ENCODE measurements around the gene ACSM5.

DNA sequence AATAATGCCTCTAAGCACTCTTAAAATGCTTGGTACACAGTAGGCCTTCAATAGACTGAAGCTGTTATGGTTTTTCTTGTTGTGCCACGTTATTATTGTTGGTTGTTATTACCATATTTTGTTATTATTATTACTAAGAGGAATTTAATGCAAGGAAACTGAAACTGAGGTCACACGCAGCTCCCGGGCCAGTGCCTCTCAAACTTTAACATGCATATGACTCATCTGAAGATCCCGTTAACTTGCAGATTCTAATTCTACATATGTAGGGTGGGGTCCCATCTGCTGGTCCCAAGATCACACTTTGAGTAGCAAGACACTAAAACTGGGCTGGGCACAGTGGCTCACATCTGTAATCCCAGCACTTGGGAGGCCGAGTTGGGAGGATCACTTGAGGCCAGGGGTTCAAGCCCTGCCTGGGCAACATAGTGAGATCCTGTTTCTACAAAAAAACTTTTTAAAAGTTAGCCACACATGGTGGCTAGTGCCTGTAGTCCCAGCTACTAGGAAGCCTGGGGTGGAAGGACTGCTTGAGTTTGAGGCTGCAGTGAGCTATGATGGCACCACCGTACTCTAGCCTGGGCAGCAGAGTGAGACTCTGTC, 888 bp downstream of the ACSM5 start:
- TF ChIP-seq, protein P1, sequence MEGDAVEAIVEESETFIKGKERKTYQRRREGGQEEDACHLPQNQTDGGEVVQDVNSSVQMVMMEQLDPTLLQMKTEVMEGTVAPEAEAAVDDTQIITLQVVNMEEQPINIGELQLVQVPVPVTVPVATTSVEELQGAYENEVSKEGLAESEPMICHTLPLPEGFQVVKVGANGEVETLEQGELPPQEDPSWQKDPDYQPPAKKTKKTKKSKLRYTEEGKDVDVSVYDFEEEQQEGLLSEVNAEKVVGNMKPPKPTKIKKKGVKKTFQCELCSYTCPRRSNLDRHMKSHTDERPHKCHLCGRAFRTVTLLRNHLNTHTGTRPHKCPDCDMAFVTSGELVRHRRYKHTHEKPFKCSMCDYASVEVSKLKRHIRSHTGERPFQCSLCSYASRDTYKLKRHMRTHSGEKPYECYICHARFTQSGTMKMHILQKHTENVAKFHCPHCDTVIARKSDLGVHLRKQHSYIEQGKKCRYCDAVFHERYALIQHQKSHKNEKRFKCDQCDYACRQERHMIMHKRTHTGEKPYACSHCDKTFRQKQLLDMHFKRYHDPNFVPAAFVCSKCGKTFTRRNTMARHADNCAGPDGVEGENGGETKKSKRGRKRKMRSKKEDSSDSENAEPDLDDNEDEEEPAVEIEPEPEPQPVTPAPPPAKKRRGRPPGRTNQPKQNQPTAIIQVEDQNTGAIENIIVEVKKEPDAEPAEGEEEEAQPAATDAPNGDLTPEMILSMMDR (IDR thresholded peaks at IDR 0.05) = no peak
- TF ChIP-seq POLR2A (IDR thresholded peaks at IDR 0.05) = no peak
